HL-60 (cell line): ENCODE measurements around the gene KCNK15.

Source experiments
- DNase-seq, 2 experiments: peaks; one replicate each; pipeline ENCODE4 v3.0.0-alpha.2; 2010 to 2020; ENCODE audit warnings: low read depth in 1 of 2, low spot score in 1 of 2
- H3K27ac ChIP-seq: fragments of 250-450 bp; sonication (Bioruptor Pico); replicated peaks from 2 replicates; pipeline ENCODE4 v1.5.1; 2020; ENCODE audit warnings: mild to moderate bottlenecking, moderate library complexity
- H3K27me3 ChIP-seq: fragments of 250-450 bp; sonication (Bioruptor Pico); 2 replicates; pipeline ENCODE4 v1.5.1; 2021; ENCODE audit warnings: mild to moderate bottlenecking, moderate library complexity; ENCODE audit not compliant: insufficient read depth, poor library complexity, severe bottlenecking
- H3K4me3 ChIP-seq: replicated peaks from 2 replicates; pipeline ENCODE4 v1.5.1; 2011; ENCODE audit warnings: mild to moderate bottlenecking, control low read depth, low read length; ENCODE audit not compliant: insufficient read depth
- CTCF ChIP-seq: IDR thresholded peaks from one replicate; pipeline ENCODE4 v1.5.1; 2011; ENCODE audit warnings: low read length, control low read depth, inconsistent platforms; ENCODE audit not compliant: insufficient read depth
- GABPA ChIP-seq: IDR thresholded peaks from 2 replicates; pipeline ENCODE4 v1.6.1; 2012; ENCODE audit warnings: low read depth
- POLR2AphosphoS5 ChIP-seq: IDR thresholded peaks from 2 replicates; pipeline ENCODE4 v1.6.1; 2012; ENCODE audit warnings: low read depth
- REST ChIP-seq: IDR thresholded peaks from 2 replicates; pipeline ENCODE4 v1.6.1; 2012; ENCODE audit warnings: low read depth; ENCODE audit not compliant: insufficient replicate concordance
- SPI1 ChIP-seq: IDR thresholded peaks from 2 replicates; pipeline ENCODE4 v1.6.1; 2012; ENCODE audit warnings: low read depth, mild to moderate bottlenecking, borderline replicate concordance

Gene KCNK15

GRCh38 chr20:44785768-44786167 lies 40.1 kb downstream of the KCNK15 start:
- no peak overlapping the region for H3K4me3 ChIP-seq
- TF ChIP-seq GABPA (no peak), SPI1 (no peak), POLR2AphosphoS5 (no peak), REST (no peak), CTCF (no peak)
- H3K27me3 ChIP-seq = no peaks in the 10 kb centered on the region
- H3K27ac ChIP-seq = no peak overlapping the region
- no peak for DNase-seq

- no peak overlapping the region for H3K4me3 ChIP-seq
- peaks cover 2% of the 10 kb centered on the region for H3K27me3 ChIP-seq
- DNase-seq = no peak
- TF ChIP-seq REST = no peak
- TF ChIP-seq POLR2AphosphoS5 = no peak
- H3K27ac ChIP-seq = no peak overlapping the region
These were observed 41.6 kb downstream of the KCNK15 start for GRCh38 chr20:44787299-44787698.

GRCh38 chr20:44788706-44789456 lies 43.2 kb downstream of the KCNK15 start:
- no peak overlapping the region for H3K27ac ChIP-seq
- TF ChIP-seq GABPA (no peak), CTCF (no peak)
- H3K27me3 ChIP-seq = peaks cover 2% of the 10 kb centered on the region
- no peak for DNase-seq
- no peak overlapping the region for H3K4me3 ChIP-seq

GRCh38 chr20:44790638-44791393 lies 45.2 kb downstream of the KCNK15 start:
- peaks cover 2% of the 10 kb centered on the region for H3K27me3 ChIP-seq
- H3K27ac ChIP-seq = no peak overlapping the region
- no peak overlapping the region for H3K4me3 ChIP-seq
- DNase-seq = no peak
- TF ChIP-seq POLR2AphosphoS5 = no peak
- no peak for TF ChIP-seq CTCF
- TF ChIP-seq GABPA = no peak
- TF ChIP-seq SPI1 = no peak
- TF ChIP-seq REST = no peak
